SU-DHL-6 (cell line): ENCODE results near the gene PDE9A.

Experiments used
- H2AFZ ChIP-seq: fragments of 200-600 bp; sonication (generic); 2 replicates; pipeline ENCODE4 v1.6.1; 2014; ENCODE audit warnings: low read depth, mild to moderate bottlenecking, moderate library complexity, mixed read lengths, antibody characterized with exemption, low read length; ENCODE audit not compliant: severe bottlenecking
- H3F3A ChIP-seq: fragments of 200-600 bp; shearing (Covaris generic); 2 replicates; pipeline ENCODE4 v1.6.0; 2016; ENCODE audit warnings: antibody characterized with exemption, mild to moderate bottlenecking; ENCODE audit not compliant: insufficient read depth
- H3K27ac ChIP-seq: fragments of 200-600 bp; sonication (generic); 2 replicates; pipeline ENCODE4 v1.5.1; 2016; ENCODE audit warnings: low read depth, mild to moderate bottlenecking, low read length, moderate library complexity, mixed read lengths
- H3K27me3 ChIP-seq: fragments of 200-600 bp; sonication (generic), shearing (Covaris generic); 2 replicates; pipeline ENCODE4 v1.6.0; 2014; ENCODE audit warnings: mild to moderate bottlenecking, low read length
- H3K36me3 ChIP-seq: fragments of 200-600 bp; sonication (generic); 2 replicates; pipeline ENCODE4 v1.6.1; 2014; ENCODE audit warnings: mild to moderate bottlenecking, low read length, mixed read lengths
- H3K4me2 ChIP-seq: fragments of 300-600, 200-600 bp; shearing (Covaris generic), sonication (generic); 2 replicates; pipeline ENCODE4 v1.6.0; 2014; ENCODE audit warnings: low read length, low read depth, mild to moderate bottlenecking; ENCODE audit not compliant: poor library complexity, severe bottlenecking
- H3K4me3 ChIP-seq: fragments of 200-600 bp; sonication (generic); 2 replicates; pipeline ENCODE4 v1.5.1; 2014; ENCODE audit warnings: antibody characterized with exemption, low read length, mild to moderate bottlenecking, mixed read lengths; ENCODE audit not compliant: insufficient read depth, poor library complexity, severe bottlenecking
- H3K79me2 ChIP-seq: fragments of 200-600 bp; sonication (generic); 2 replicates; pipeline ENCODE4 v1.6.1; 2014; ENCODE audit warnings: mild to moderate bottlenecking, low read length, moderate library complexity; ENCODE audit not compliant: insufficient read depth
- H3K9ac ChIP-seq: fragments of 200-600 bp; sonication (generic); 2 replicates; pipeline ENCODE4 v1.7.0; 2014; ENCODE audit warnings: mild to moderate bottlenecking, low read length
- H3K9me2 ChIP-seq: fragments of 200-600 bp; sonication (generic); replicated peaks from 2 replicates; pipeline ENCODE4 v1.6.1; 2014; ENCODE audit warnings: low read length; ENCODE audit not compliant: insufficient read depth
- H3K9me3 ChIP-seq: fragments of 200-600 bp; sonication (generic); 2 replicates; pipeline ENCODE4 v1.6.1; 2014; ENCODE audit warnings: low read length, mixed read lengths; ENCODE audit not compliant: insufficient read depth
- H4K20me1 ChIP-seq: fragments of 200-600 bp; sonication (generic); 2 replicates; pipeline ENCODE4 v1.6.1; 2014; ENCODE audit warnings: low read depth, mild to moderate bottlenecking, antibody characterized with exemption, low read length, moderate library complexity, mixed read lengths
- EZH2phosphoT487 ChIP-seq: fragments of 200-600 bp; sonication (generic), shearing (Covaris generic); conservative IDR thresholded peaks from 2 replicates; pipeline ENCODE4 v1.6.1; 2018; ENCODE audit warnings: mild to moderate bottlenecking, antibody characterized with exemption, low read length, moderate library complexity, mixed read lengths
- TF ChIP-seq, protein P1 (sequence below): fragments of 200-600 bp; sonication (generic); IDR thresholded peaks from one replicate; pipeline ENCODE4 v1.5.1; 2017; ENCODE audit warnings: antibody characterized with exemption, mild to moderate bottlenecking, low read length, moderate library complexity; ENCODE audit not compliant: insufficient read depth, poor library complexity, severe bottlenecking

PDE9A gene

DNA sequence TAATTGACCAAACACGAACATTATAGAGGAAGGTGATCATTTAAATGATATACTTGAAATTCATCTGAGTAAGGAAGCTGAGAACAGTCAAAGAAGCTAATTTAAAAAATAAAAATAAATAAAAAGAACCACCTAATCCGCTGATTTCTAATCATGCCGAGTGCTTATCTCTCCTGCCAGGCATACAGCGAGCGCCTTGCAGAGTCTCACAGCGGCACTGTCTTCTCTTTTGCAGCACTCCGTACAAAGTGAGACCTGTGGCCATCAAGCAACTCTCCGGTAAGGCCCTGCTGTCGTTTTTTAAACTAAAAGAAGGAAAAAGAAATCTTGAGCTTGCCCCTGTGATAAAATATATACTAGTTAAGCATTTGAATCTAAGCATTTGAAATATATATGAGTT is 45.3 kb downstream of the PDE9A start:
- H3K4me2 ChIP-seq, result no peak overlapping the region
- H3K9ac ChIP-seq, result no peak overlapping the region
- H3K27me3 ChIP-seq, result no peaks in the 10 kb centered on the region
- H3F3A ChIP-seq, result no peaks in the 10 kb centered on the region
- H2AFZ ChIP-seq, result no peak overlapping the region
- no peaks in the 10 kb centered on the region for H4K20me1 ChIP-seq
- H3K36me3 ChIP-seq, result no peaks in the 10 kb centered on the region
- H3K79me2 ChIP-seq, result no peaks in the 10 kb centered on the region
- no peak overlapping the region for H3K4me3 ChIP-seq
- TF ChIP-seq, protein P1, sequence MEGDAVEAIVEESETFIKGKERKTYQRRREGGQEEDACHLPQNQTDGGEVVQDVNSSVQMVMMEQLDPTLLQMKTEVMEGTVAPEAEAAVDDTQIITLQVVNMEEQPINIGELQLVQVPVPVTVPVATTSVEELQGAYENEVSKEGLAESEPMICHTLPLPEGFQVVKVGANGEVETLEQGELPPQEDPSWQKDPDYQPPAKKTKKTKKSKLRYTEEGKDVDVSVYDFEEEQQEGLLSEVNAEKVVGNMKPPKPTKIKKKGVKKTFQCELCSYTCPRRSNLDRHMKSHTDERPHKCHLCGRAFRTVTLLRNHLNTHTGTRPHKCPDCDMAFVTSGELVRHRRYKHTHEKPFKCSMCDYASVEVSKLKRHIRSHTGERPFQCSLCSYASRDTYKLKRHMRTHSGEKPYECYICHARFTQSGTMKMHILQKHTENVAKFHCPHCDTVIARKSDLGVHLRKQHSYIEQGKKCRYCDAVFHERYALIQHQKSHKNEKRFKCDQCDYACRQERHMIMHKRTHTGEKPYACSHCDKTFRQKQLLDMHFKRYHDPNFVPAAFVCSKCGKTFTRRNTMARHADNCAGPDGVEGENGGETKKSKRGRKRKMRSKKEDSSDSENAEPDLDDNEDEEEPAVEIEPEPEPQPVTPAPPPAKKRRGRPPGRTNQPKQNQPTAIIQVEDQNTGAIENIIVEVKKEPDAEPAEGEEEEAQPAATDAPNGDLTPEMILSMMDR, result no peak
- no peak for TF ChIP-seq EZH2phosphoT487
- H3K9me3 ChIP-seq, result no peaks in the 10 kb centered on the region
- no peak overlapping the region for H3K27ac ChIP-seq
- H3K9me2 ChIP-seq, result no peaks in the 10 kb centered on the region

DNA sequence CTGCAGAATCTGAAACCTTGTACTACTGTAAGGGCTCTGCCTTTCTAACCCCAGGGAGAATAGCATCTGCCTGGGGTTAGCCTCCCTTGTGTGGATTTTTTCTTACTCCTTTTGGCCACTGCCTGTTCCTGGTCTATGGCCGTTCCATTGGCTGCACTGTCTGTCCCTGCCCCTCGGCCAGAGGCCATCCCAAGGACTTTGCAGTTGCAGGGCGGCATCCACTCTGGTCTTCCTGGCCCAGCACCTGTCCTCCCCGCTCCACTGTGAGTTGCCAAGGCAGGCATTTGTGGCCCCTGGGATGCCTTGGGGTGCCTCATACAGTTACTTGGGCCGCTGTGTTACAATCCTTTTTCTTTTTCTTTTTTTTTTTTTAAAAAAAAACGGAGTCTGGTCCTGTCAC is 45.8 kb downstream of the PDE9A start:
- Histone ChIP-seq H4K20me1 (no peaks in the 10 kb centered on the region), H3K9me3 (no peaks in the 10 kb centered on the region), H3K4me2 (no peak overlapping the region), H3K36me3 (no peaks in the 10 kb centered on the region), H3K9me2 (no peaks in the 10 kb centered on the region), H3K27ac (no peak overlapping the region), H3F3A (no peaks in the 10 kb centered on the region), H3K79me2 (no peaks in the 10 kb centered on the region), H3K9ac (no peak overlapping the region), H3K27me3 (no peaks in the 10 kb centered on the region), H3K4me3 (no peak overlapping the region), H2AFZ (no peak overlapping the region)
- TF ChIP-seq, protein P1, result no peak
- TF ChIP-seq EZH2phosphoT487, result no peak

DNA sequence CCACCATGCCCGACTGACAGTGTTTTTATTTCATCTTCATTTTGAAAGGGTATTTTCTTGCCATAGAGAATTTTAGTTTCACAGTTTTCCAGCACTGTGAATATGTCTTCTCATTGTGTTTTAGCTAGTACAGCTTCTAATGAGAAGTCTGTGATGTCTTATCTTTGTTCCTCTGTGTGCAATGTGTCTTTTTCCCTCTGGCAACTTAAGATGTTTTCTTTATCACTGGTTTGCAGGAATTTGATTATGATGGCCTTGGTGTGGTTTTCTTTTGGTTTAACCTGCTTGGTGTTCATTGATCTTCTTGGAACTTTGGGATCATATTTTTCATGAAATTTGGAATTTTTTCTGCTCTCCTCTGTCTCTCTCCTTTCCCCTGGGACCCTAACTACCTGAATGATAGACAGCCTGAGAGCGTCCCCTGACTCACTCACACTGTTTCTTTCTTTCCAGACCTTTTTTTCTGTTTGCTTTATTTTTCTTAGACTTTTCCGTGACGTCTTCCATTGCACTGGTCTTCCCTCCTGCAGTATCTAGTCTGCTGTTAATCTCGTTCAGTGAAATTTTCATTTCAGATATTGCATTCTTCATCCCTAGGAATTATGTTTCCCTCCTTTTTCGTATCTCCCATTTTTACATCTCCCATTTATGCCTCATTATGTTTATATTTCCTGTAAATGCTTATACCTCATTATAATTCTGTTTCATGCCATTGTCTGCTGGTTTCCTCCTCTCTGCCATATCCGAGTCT is 48.5 kb downstream of the PDE9A start:
- Histone ChIP-seq H3K9me2 (no peaks in the 10 kb centered on the region), H3K4me3 (no peak overlapping the region), H2AFZ (no peak overlapping the region), H3K9me3 (no peaks in the 10 kb centered on the region), H3K4me2 (no peak overlapping the region), H3F3A (no peaks in the 10 kb centered on the region), H3K27ac (no peak overlapping the region), H3K9ac (no peak overlapping the region), H3K79me2 (no peaks in the 10 kb centered on the region), H4K20me1 (no peaks in the 10 kb centered on the region), H3K36me3 (no peaks in the 10 kb centered on the region), H3K27me3 (no peaks in the 10 kb centered on the region)
- TF ChIP-seq, protein P1, result no peak
- TF ChIP-seq EZH2phosphoT487, result no peak
